Right ventricle myocardium inferior (tissue), 1 donor: Measurements from ENCODE around the gene PRAMEF18. TPM values are rescaled to one million over a fixed set of nuclear protein-coding genes. Genes with fewer than 3 reads are reported as not detected.
"Not testable (repeated sequence)": the region's sequence is repeated elsewhere in the genome, so short reads cannot be mapped to it uniquely, and the experiment has no call there.

Experiments used
- ATAC-seq: fragments of 200-7000 bp; cut with Tn5 transposase; one replicate; pipeline ENCODE4 v1.9.1; 2020; ENCODE audit warnings: mild to moderate bottlenecking, moderate library complexity
- DNase-seq: peaks from one replicate; pipeline ENCODE4 v3.0.0; 2021; ENCODE audit errors: missing footprints
- intact Hi-C: fragments of 100-400 bp; cut with DNase I; formaldehyde crosslinking; loops from one replicate; pipeline ENCODE4 v1.11.0; 2022
- long read RNA-seq: library from polyadenylated mRNA; unstranded; transcript quantifications from one replicate; pipeline ENCODE4 v2.0.0, GENCODE V29; 2021
- total RNA-seq: library from RNA; stranded (reverse); fragmentation: NEBNext Ultra II Directional; extraction: Animal tissue kit (Norgen Biotek cat#: 25700); gene quantifications from one replicate; pipeline ENCODE4 v1.2.1, GENCODE V29; 2021
- donor health status: DM: no; HTN: yes; CAD: no; lungs with severe emphysema.

PRAMEF18 gene, protein sequence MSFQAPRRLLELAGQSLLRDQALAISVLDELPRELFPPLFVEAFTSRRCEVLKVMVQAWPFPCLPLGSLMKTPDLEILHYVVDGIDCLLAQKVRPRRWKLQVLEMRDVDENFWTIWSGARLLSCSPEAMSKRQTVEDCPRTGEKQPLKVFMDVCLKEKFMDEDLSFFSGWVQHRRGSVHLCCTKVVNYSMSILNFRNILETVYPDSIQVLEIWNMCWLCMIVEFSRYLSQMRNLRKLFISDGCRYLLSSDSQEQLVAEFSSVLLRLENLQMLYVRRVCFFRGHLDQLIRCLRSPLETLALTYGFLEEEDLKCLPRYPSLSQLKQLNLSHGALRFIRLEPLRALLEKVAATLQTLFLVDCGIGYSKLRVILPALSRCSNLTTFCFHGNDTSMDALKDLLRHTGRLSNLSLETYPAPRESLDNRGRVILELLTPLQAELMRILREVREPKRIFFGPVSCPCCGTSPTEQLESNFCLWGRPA
- total RNA-seq = not detected
- long read RNA-seq = 0 reads

GRCh38 chr1:13225675-13226204 is at the start of gene PRAMEF18:
PRAMEF18 (minus strand) TSS chr1:13226154; CDS start chr1:13226106, 48 bp downstream.
- ATAC-seq, intact Hi-C loops, DNase-seq: not testable (repeated sequence)

GRCh38 chr1:13265124-13265523 is 39.2 kb upstream of the PRAMEF18 start:
- intact Hi-C loops, ATAC-seq, DNase-seq: not testable (repeated sequence)

GRCh38 chr1:13253898-13254297 is 27.9 kb upstream of the PRAMEF18 start, which contains the start of gene PRAMEF5:
PRAMEF5 (plus strand) TSS chr1:13254198; CDS start chr1:13259269, 5,071 bp downstream.
- ATAC-seq, intact Hi-C loops, DNase-seq: not testable (repeated sequence)

DNA sequence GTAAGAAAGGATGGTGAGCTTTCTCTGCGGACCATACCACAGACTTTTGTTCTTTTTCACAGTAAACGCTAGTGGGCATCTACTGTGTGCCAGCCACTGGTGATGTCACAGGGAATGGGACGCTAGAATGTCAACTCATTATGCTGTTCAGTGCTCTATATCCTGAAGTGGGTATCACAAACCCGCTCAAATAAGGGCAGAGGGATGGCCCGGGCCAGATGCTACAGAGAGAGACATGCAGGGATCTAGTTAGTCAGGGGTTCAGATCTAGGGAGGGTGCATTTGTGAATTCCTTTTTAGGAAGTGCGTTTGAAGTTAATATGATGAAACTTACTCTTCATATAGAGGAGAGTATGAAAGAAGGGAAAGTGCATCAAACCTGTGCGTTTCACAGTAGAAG is 21.2 kb upstream of the PRAMEF18 start:
- DNase-seq, ATAC-seq, intact Hi-C loops: not testable (repeated sequence)

DNA sequence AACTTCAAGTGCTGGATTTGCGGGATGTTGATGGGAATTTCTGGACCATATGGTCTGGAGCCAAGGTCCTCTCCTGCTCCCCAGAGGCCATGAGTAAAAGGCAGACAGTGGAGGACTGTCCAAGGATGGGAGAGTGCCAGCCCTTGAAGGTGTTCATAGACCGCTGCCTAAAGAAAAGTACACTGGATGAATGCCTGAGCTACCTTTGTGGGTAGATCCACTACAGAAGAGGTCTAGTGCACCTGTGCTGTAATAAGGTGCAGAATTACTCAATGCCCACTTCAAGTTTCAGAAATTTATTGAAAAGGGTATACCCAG is 20.6 kb upstream of the PRAMEF18 start:
- ATAC-seq, DNase-seq, intact Hi-C loops: not testable (repeated sequence)

DNA sequence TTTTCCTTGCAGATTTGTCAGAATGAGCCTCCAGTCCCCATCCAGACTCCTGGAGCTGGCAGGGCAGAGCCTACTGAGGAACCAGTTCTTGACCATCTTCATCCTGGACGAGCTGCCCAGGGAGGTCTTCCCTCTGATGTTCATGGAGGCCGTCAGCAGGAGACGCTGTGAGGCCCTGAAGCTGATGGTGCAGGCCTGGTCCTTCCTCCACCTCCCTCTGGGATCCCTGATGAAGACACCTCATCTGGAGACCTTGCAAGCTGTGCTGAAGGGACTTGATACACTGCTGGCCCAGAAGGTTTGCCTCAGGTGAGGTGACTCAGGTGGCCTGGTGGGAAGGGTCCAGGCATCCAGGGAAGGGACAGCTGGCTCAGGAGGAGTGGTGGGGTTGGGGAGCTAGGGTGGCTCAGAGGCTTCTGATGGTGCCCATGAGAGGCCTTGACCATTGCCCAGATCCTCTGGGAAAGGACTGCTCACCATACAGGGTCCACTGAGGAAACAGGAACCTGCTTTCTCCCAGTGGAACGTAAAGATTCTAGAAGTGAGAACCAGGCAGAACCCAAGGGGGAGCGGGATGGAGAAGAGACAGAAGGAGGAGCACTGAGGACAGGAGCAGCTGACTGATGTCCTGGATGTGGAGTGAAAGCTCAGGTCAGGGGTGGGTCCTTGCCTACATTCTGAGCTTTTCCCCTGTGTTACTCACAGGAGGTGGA is 20.0 kb upstream of the PRAMEF18 start:
- DNase-seq, intact Hi-C loops, ATAC-seq: not testable (repeated sequence)

DNA sequence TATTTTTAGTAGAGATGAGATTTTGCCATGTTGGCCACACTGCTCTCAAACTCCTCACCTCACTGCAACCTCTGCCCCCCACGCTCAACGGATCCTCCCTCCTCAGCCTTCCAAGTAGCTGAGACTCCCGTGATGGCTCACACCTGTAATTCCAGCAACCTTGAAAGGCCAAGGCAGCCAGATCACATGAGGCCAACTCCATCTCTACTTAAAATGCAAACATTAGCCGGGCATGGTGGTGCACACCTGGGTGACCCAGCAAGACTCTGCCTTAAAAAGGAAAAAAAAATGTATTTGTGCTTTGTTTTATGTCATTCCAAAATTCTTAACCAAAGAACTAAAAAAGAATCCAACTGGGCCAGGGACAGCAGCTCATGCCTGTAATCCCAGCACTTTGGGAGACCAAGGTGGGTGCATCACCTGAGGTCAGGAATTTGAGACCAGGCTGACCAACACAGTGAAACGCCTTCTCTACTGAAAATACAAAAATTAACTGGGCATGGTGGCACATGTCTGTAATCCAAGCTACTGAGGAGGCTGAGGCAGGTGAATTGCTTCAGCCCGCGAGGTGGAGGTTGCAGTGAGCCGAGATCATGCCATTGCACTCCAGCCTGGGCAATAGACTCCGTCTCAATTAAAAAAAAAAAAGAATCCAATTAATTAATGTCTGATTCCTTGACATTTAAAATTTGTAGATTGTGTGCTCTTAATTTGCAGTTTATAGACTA is 17.7 kb upstream of the PRAMEF18 start:
- DNase-seq, ATAC-seq, intact Hi-C loops: not testable (repeated sequence)

DNA sequence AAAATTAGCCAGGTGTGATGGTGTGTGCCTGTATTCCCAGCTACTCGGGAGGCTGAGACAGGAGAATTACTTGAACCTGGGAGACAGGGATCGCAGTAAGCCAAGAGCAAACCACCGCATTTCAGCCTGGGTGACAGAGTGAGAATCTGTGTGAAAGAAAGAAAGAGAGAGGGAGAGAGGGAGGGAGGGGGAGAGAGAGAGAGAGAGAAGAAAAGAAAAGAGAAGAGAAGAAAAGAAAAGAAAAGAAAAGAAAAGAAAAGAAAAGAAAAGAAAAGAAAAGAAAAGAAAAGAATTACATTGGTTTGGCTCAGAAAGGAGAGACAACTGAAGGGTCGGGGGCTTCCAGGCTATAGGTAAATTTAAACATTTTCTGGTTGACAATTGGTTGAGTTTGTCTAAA is 13.7 kb upstream of the PRAMEF18 start:
- not testable (repeated sequence) for ATAC-seq

GRCh38 chr1:13237572-13237971 is 11.6 kb upstream of the PRAMEF18 start:
- intact Hi-C loops, DNase-seq, ATAC-seq: not testable (repeated sequence)

More for the DNA sequence above, 13.7 kb upstream of the PRAMEF18 start:
- intact Hi-C loops, DNase-seq: not testable (repeated sequence)

DNA sequence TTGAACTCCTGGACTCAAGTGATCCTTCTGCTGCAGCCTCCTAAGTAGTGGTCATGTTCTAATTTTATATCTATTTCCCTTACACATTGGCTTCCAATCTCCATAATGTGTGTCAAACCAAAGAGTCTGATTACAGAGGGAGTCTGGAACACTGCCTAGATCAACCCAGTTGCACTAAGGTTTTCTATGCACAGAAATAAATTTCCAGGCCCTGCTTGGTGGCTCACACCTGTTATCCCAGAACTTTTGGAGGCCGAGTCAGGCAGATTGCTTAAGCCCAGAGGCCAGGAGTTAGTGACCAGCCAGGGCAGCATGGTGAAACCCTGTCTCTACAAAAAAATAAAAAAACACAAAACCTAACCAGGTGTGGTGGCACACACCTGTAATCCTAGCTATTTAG is 8.1 kb upstream of the PRAMEF18 start:
- intact Hi-C loops, ATAC-seq, DNase-seq: not testable (repeated sequence)

DNA sequence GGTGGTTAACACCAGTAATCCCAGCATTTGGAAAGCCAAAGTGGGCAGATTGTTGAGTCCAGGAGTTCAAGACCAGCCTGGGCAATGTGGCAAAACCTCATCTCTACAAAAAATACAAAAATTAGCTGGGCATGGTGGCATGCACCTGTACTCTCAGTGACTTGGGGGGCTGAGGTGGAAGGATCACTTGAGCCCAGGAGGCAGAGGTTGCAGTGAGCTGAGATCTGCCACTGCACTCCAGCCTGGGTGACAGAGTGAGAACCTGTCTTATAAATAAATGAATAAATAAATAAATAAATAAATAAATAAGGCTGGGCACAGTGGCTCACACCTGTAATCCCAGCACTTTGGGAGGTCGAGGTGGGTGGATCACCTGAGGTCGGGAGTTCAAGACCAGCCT is 6.1 kb upstream of the PRAMEF18 start:
- ATAC-seq, DNase-seq: not testable (repeated sequence)

GRCh38 chr1:13231061-13231750 is 5.3 kb upstream of the PRAMEF18 start:
- intact Hi-C loops, ATAC-seq, DNase-seq: not testable (repeated sequence)

More for the DNA sequence above, 6.1 kb upstream of the PRAMEF18 start:
- intact Hi-C loops = not testable (repeated sequence)

GRCh38 chr1:13230601-13231000 is 4.6 kb upstream of the PRAMEF18 start:
- DNase-seq, ATAC-seq, intact Hi-C loops: not testable (repeated sequence)

- intact Hi-C loops, DNase-seq, ATAC-seq: not testable (repeated sequence)
Measured at GRCh38 chr1:13230096-13230495, 4.1 kb upstream of the PRAMEF18 start.

GRCh38 chr1:13228343-13228781 is 2.4 kb upstream of the PRAMEF18 start:
- intact Hi-C loops = no loop called here
- ATAC-seq (no peak), DNase-seq (no peak)

DNA sequence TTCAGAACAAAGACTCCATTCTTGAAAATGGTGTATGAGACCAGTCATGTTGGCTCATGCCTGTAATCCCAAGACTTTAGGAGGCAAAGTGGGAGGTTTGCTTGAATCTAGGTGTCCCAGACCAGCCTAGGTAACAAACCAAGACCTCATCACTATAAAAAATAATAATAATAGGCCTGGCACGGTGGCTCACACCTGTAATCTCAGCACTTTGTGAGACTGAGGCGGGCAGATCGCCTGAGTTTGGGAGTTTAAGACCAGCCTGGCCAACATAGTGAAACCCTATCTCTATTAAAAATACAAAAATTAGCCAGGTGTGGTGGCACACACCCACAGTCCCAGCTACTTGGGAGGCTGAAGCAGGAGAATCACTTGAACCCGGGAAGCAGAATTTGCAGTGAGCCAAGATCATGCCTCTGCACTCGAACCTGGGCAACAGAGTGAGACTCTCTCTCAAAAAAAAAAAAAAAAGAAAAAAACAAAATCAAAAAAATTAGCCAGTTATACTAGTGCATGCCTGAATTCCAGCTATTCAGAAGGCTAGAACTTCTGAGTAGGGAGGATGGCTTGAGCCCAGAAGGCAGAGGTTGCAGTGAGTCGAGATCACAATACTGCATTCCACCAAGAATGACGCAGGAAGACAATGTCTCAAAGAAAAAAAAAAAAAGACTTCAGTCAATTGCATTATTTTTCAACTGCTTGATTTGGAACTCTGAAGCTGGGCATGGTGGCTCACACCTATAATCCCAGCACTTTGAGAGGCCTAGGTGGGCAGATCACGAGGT is 1.5 kb upstream of the PRAMEF18 start:
- intact Hi-C loops, DNase-seq, ATAC-seq: not testable (repeated sequence)

GRCh38 chr1:13224480-13225060 is 1.4 kb downstream of the PRAMEF18 start:
- intact Hi-C loops = no loop called here
- DNase-seq = no peak
- no peak for ATAC-seq
